WTC11 (cell line): ENCODE measurements around the gene ABHD4. TPM values are rescaled to one million over a fixed set of nuclear protein-coding genes. Genes with fewer than 3 reads are reported as not detected.

Source experiments
- ATAC-seq: fragments of 200-7000 bp; cut with Tn5 transposase; 2 replicates; pipeline ENCODE4 v1.10.0; 2021; ENCODE audit warnings: mild to moderate bottlenecking, moderate library complexity
- CTCF ChIA-PET: fragments of 300-600 bp; sonication (Branson Sonifier 250); formaldehyde crosslinking; loops from one replicate; lab custom pipeline; 2021; ENCODE audit warnings: antibody characterized with exemption; lab: Charles Lee
- POLR2A ChIA-PET: fragments of 350-600 bp; sonication (Branson Sonifier 250); formaldehyde crosslinking; loops from one replicate; lab custom pipeline; 2021; ENCODE audit warnings: antibody characterized with exemption; lab: Charles Lee
- DNase-seq: peaks from one replicate; pipeline ENCODE4 v3.0.0; 2021; ENCODE audit warnings: low spot score
- H3K27ac Mint-ChIP-seq: 2 replicates; pipeline ENCODE4 v1.8.0; 2021; ENCODE audit warnings: mixed read lengths
- H3K27me3 Mint-ChIP-seq: 2 replicates; pipeline ENCODE4 v1.8.0; 2021; ENCODE audit warnings: low read depth, mild to moderate bottlenecking, moderate library complexity, mixed read lengths
- H3K36me3 Mint-ChIP-seq: 2 replicates; pipeline ENCODE4 v1.8.0; 2021; ENCODE audit warnings: mixed read lengths
- H3K4me1 Mint-ChIP-seq: 2 replicates; pipeline ENCODE4 v1.8.0; 2022; ENCODE audit warnings: mixed read lengths
- H3K4me3 Mint-ChIP-seq: 2 replicates; pipeline ENCODE4 v1.8.0; 2021; ENCODE audit warnings: mild to moderate bottlenecking, moderate library complexity, mixed read lengths
- H3K9me3 Mint-ChIP-seq: 2 replicates; pipeline ENCODE4 v1.8.0; 2021; ENCODE audit warnings: mixed read lengths
- AFF4 ChIP-seq: sonication (generic); formaldehyde crosslinking; IDR thresholded peaks from 2 replicates; pipeline ENCODE4 v1.8.1; 2023; ENCODE audit warnings: mild to moderate bottlenecking, missing genetic modification reagents, borderline replicate concordance
- CREM ChIP-seq: sonication (generic); formaldehyde crosslinking; IDR thresholded peaks from 2 replicates; pipeline ENCODE4 v1.8.1; 2022; ENCODE audit warnings: mild to moderate bottlenecking, missing genetic modification reagents, moderate library complexity
- CTCF ChIP-seq: fragments of 200-600 bp; IDR thresholded peaks from 2 replicates; pipeline ENCODE4 v1.8.0; 2022; ENCODE audit warnings: antibody characterized with exemption
- HMGA2 ChIP-seq: fragments of 250-450 bp; sonication (Bioruptor Pico); IDR thresholded peaks from 2 replicates; pipeline ENCODE4 v1.4.0; 2021; ENCODE audit warnings: mild to moderate bottlenecking, moderate library complexity
- IRF2 ChIP-seq: sonication (generic); formaldehyde crosslinking; IDR thresholded peaks from 2 replicates; pipeline ENCODE4 v1.8.0; 2022; ENCODE audit warnings: low read depth, missing genetic modification reagents, borderline replicate concordance
- MXD4 ChIP-seq: fragments of 250-450 bp; sonication (Bioruptor Pico); IDR thresholded peaks from 2 replicates; pipeline ENCODE4 v1.8.0; 2021; ENCODE audit warnings: mild to moderate bottlenecking, moderate library complexity, borderline replicate concordance
- PREB ChIP-seq: sonication (generic); formaldehyde crosslinking; IDR thresholded peaks from 2 replicates; pipeline ENCODE4 v1.8.1; 2022; ENCODE audit warnings: mild to moderate bottlenecking, missing genetic modification reagents, moderate library complexity, borderline replicate concordance
- RELA ChIP-seq: sonication (generic); formaldehyde crosslinking; IDR thresholded peaks from 2 replicates; pipeline ENCODE4 v1.8.1; 2022; ENCODE audit warnings: missing genetic modification reagents, mild to moderate bottlenecking, borderline replicate concordance
- TP53 ChIP-seq: sonication (generic); formaldehyde crosslinking; IDR thresholded peaks from 2 replicates; pipeline ENCODE4 v1.8.1; 2023; ENCODE audit warnings: mild to moderate bottlenecking, missing genetic modification reagents
- ZMAT4 ChIP-seq: fragments of 250-450 bp; sonication (Bioruptor Pico); IDR thresholded peaks from 2 replicates; pipeline ENCODE4 v1.9.0; 2021; ENCODE audit warnings: mild to moderate bottlenecking
- ZNF121 ChIP-seq: sonication (generic); formaldehyde crosslinking; IDR thresholded peaks from 2 replicates; pipeline ENCODE4 v1.8.0; 2023; ENCODE audit warnings: missing genetic modification reagents
- ZNF138 ChIP-seq: sonication (generic); formaldehyde crosslinking; conservative IDR thresholded peaks from 2 replicates; pipeline ENCODE4 v1.8.1; 2022; ENCODE audit warnings: mild to moderate bottlenecking, moderate library complexity, missing genetic modification reagents
- ZNF416 ChIP-seq: fragments of 250-450 bp; sonication (Bioruptor Pico); IDR thresholded peaks from 2 replicates; pipeline ENCODE4 v1.9.0; 2021; ENCODE audit warnings: mild to moderate bottlenecking, inconsistent platforms
- total RNA-seq: library from RNA; stranded (reverse); gene quantifications from 3 replicates; pipeline ENCODE4 v1.2.3, GENCODE V29; 2021
- TF ChIP-seq, protein P1 (sequence below): sonication (generic); formaldehyde crosslinking; IDR thresholded peaks from 2 replicates; pipeline ENCODE4 v1.8.0; 2022; ENCODE audit warnings: missing genetic modification reagents
- TF ChIP-seq, protein P2 (sequence below): sonication (generic); formaldehyde crosslinking; IDR thresholded peaks from 2 replicates; pipeline ENCODE4 v1.8.0; 2023; ENCODE audit warnings: missing genetic modification reagents, mild to moderate bottlenecking, borderline replicate concordance

The ABHD4 gene
- total RNA-seq, 1 experiment from 2014 or later = 33.9 TPM

- Mint-ChIP-seq H3K4me3 (no peak overlapping the region), H3K9me3 (no peaks in the 10 kb centered on the region), H3K4me1 (peaks cover 52% of the 10 kb centered on the region), H3K27ac (no peak overlapping the region), H3K36me3 (no peaks in the 10 kb centered on the region), H3K27me3 (no peaks in the 10 kb centered on the region)
- ATAC-seq (no peak), DNase-seq (no peak)
- ChIA-PET CTCF (interaction anchor here (1.2 to 3.2 kb wide), 9 partner anchors 10 to 345 kb away, joined by 3 to 38 read pairs (median 6); partner anchors contain the start of gene ABHD4), POLR2A (no interaction called here)
- TF ChIP-seq ZNF138 (no peak), RELA (CRISPR knock-in tag) (no peak), AFF4 (CRISPR knock-in tag) (no peak), HMGA2 (no peak), ZNF416 (CRISPR knock-in tag) (no peak), TP53 (CRISPR knock-in tag) (no peak), IRF2 (CRISPR knock-in tag) (no peak), CREM (CRISPR knock-in tag) (no peak), CTCF (no peak), ZMAT4 (CRISPR knock-in tag) (no peak), PREB (CRISPR knock-in tag) (no peak), ZNF121 (CRISPR knock-in tag) (no peak), MXD4 (CRISPR knock-in tag) (no peak)
- TF ChIP-seq, protein P1, sequence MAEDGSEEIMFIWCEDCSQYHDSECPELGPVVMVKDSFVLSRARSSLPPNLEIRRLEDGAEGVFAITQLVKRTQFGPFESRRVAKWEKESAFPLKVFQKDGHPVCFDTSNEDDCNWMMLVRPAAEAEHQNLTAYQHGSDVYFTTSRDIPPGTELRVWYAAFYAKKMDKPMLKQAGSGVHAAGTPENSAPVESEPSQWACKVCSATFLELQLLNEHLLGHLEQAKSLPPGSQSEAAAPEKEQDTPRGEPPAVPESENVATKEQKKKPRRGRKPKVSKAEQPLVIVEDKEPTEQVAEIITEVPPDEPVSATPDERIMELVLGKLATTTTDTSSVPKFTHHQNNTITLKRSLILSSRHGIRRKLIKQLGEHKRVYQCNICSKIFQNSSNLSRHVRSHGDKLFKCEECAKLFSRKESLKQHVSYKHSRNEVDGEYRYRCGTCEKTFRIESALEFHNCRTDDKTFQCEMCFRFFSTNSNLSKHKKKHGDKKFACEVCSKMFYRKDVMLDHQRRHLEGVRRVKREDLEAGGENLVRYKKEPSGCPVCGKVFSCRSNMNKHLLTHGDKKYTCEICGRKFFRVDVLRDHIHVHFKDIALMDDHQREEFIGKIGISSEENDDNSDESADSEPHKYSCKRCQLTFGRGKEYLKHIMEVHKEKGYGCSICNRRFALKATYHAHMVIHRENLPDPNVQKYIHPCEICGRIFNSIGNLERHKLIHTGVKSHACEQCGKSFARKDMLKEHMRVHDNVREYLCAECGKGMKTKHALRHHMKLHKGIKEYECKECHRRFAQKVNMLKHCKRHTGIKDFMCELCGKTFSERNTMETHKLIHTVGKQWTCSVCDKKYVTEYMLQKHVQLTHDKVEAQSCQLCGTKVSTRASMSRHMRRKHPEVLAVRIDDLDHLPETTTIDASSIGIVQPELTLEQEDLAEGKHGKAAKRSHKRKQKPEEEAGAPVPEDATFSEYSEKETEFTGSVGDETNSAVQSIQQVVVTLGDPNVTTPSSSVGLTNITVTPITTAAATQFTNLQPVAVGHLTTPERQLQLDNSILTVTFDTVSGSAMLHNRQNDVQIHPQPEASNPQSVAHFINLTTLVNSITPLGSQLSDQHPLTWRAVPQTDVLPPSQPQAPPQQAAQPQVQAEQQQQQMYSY = no peak
- TF ChIP-seq, protein P2, sequence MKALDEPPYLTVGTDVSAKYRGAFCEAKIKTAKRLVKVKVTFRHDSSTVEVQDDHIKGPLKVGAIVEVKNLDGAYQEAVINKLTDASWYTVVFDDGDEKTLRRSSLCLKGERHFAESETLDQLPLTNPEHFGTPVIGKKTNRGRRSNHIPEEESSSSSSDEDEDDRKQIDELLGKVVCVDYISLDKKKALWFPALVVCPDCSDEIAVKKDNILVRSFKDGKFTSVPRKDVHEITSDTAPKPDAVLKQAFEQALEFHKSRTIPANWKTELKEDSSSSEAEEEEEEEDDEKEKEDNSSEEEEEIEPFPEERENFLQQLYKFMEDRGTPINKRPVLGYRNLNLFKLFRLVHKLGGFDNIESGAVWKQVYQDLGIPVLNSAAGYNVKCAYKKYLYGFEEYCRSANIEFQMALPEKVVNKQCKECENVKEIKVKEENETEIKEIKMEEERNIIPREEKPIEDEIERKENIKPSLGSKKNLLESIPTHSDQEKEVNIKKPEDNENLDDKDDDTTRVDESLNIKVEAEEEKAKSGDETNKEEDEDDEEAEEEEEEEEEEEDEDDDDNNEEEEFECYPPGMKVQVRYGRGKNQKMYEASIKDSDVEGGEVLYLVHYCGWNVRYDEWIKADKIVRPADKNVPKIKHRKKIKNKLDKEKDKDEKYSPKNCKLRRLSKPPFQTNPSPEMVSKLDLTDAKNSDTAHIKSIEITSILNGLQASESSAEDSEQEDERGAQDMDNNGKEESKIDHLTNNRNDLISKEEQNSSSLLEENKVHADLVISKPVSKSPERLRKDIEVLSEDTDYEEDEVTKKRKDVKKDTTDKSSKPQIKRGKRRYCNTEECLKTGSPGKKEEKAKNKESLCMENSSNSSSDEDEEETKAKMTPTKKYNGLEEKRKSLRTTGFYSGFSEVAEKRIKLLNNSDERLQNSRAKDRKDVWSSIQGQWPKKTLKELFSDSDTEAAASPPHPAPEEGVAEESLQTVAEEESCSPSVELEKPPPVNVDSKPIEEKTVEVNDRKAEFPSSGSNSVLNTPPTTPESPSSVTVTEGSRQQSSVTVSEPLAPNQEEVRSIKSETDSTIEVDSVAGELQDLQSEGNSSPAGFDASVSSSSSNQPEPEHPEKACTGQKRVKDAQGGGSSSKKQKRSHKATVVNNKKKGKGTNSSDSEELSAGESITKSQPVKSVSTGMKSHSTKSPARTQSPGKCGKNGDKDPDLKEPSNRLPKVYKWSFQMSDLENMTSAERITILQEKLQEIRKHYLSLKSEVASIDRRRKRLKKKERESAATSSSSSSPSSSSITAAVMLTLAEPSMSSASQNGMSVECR (CRISPR knock-in tag) = no peak
Measured at GRCh38 chr14:22555384-22556011, 42.6 kb upstream of the ABHD4 start.
